Astrocyte of the cerebellum (primary cell): ENCODE data around the gene TEPSIN.

Experiments
- DNase-seq: peaks from one replicate; pipeline ENCODE4 v3.0.0-alpha.2; 2011; ENCODE audit warnings: low read depth
- H3K4me3 ChIP-seq: 2 replicates; pipeline ENCODE4 v1.5.1; 2011; ENCODE audit warnings: mild to moderate bottlenecking, low read depth, low read length, moderate library complexity
- CTCF ChIP-seq: IDR thresholded peaks from 2 replicates; pipeline ENCODE4 v1.5.1; 2012; ENCODE audit warnings: low read length, low read depth, moderate library complexity, mild to moderate bottlenecking; ENCODE audit errors: missing control alignments
- in situ Hi-C: cut with HindIII; loops from 2 replicates; pipeline ENCODE4 v1.10.0; 2017; ENCODE audit warnings: low sequenced_read_pairs

TEPSIN gene

GRCh38 chr17:81196505-81197408 lies 42.1 kb downstream of the TEPSIN start:
- in situ Hi-C loops: no loop called here
- H3K4me3 ChIP-seq: no peak overlapping the region
- TF ChIP-seq CTCF: no peak
- no peak for DNase-seq

GRCh38 chr17:81195941-81196495 lies 42.8 kb downstream of the TEPSIN start:
- no peak for TF ChIP-seq CTCF

GRCh38 chr17:81194941-81195901 lies 43.6 kb downstream of the TEPSIN start:
- no peak for TF ChIP-seq CTCF
- in situ Hi-C loops: no loop called here
- H3K4me3 ChIP-seq: no peak overlapping the region
- no peak for DNase-seq

More at GRCh38 chr17:81195941-81196495, 42.8 kb downstream of the TEPSIN start:
- H3K4me3 ChIP-seq: no peak overlapping the region
- DNase-seq: no peak
- in situ Hi-C loops: no loop called here

GRCh38 chr17:81194225-81194760 lies 44.6 kb downstream of the TEPSIN start:
- no peak for TF ChIP-seq CTCF
- DNase-seq: no peak
- no peak overlapping the region for H3K4me3 ChIP-seq
- in situ Hi-C loops: no loop called here

GRCh38 chr17:81193470-81194224 lies 45.2 kb downstream of the TEPSIN start:
- H3K4me3 ChIP-seq: no peak overlapping the region
- no peak for DNase-seq
- in situ Hi-C loops: no loop called here
- no peak for TF ChIP-seq CTCF
